Thoracic aorta (tissue), 2 donors: ENCODE data around the gene NANOS3. TPM values are rescaled to one million over a fixed set of nuclear protein-coding genes. Genes with fewer than 3 reads are reported as not detected.
"Not testable (repeated sequence)": the region's sequence is repeated elsewhere in the genome, so short reads cannot be mapped to it uniquely, and the experiment has no call there.

Experiments used
- ATAC-seq: fragments of 150-250 bp; one replicate; pipeline ENCODE4 v1.8.0; 2017; ENCODE audit warnings: low read depth; ENCODE audit not compliant: insufficient number of reproducible peaks, low FRiP score
- DNase-seq: peaks from one replicate; pipeline ENCODE4 v3.0.0-alpha.2; 2020; ENCODE audit warnings: low spot score
- H3K27ac ChIP-seq, 2 donors: fragments of 200-600 bp; sonication (generic); 1 replicate in 1 of 2; 2 replicates in 1 of 2; pipeline ENCODE4 v1.5.1; 2016; ENCODE audit warnings: mild to moderate bottlenecking in 2 of 2, moderate library complexity in 2 of 2
- H3K27me3 ChIP-seq: fragments of 200-600 bp; sonication (generic); replicated peaks from 2 replicates; pipeline ENCODE4 v1.6.0; 2016; ENCODE audit warnings: mild to moderate bottlenecking; ENCODE audit not compliant: insufficient read depth
- H3K36me3 ChIP-seq: fragments of 200-600 bp; sonication (generic); one replicate; pipeline ENCODE4 v1.5.1; 2016
- H3K4me1 ChIP-seq, 2 donors: fragments of 200-600 bp; sonication (generic); 1 replicate in 1 of 2; 2 replicates in 1 of 2; pipeline versions ENCODE4 v1.5.1 to v1.6.0; 2016; ENCODE audit warnings: low read depth in 2 of 2, mild to moderate bottlenecking in 1 of 2; ENCODE audit not compliant: control insufficient read depth in 1 of 2
- H3K4me3 ChIP-seq: fragments of 200-600 bp; sonication (generic); 2 replicates; pipeline ENCODE4 v1.5.1; 2016; ENCODE audit warnings: mild to moderate bottlenecking
- H3K9me3 ChIP-seq: fragments of 200-600 bp; sonication (generic); 2 replicates; pipeline ENCODE4 v1.5.1; 2016
- CTCF ChIP-seq: fragments of 200-600 bp; sonication (generic); IDR thresholded peaks from one replicate; pipeline ENCODE4 v1.5.1; 2019; ENCODE audit warnings: antibody characterized with exemption
- total RNA-seq, 2 donors: library from RNA; depleted of rRNA; stranded (reverse); fragments of >200 nt; gene quantifications; one replicate each; pipeline versions ENCODE4 v1.1.0 to v1.2.3, GENCODE V29; 2016

NANOS3 gene
- total RNA-seq, 2 donors from 2014 or later, result not detected

DNA sequence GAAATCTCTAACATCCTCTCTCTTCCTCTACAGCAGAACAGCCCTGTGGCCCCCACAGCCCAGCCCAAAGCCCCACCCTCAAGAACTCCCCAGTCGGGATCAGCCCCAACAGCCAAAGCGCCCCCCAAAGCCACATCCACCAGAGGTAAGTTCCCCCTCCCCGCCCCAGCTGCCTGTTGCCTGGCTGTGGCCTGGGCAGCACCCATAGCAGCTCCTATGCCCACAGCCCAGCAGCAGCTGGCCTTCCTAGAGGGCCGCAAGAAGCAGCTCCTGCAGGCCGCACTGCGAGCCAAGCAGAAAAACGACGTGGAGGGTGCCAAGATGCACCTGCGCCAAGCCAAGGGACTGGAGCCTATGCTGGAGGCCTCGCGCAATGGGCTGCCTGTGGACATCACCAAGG is 43.6 kb downstream of the NANOS3 start:
- H3K27ac ChIP-seq, result no peak overlapping the region
- no peak overlapping the region for H3K4me3 ChIP-seq
- no peaks in the 10 kb centered on the region for H3K4me1 ChIP-seq
- DNase-seq (no peak), ATAC-seq (no peak)
- no peaks in the 10 kb centered on the region for H3K9me3 ChIP-seq
- no peak for TF ChIP-seq CTCF
- H3K27me3 ChIP-seq, result no peaks in the 10 kb centered on the region
- H3K36me3 ChIP-seq, result peaks cover 56% of the 10 kb centered on the region

DNA sequence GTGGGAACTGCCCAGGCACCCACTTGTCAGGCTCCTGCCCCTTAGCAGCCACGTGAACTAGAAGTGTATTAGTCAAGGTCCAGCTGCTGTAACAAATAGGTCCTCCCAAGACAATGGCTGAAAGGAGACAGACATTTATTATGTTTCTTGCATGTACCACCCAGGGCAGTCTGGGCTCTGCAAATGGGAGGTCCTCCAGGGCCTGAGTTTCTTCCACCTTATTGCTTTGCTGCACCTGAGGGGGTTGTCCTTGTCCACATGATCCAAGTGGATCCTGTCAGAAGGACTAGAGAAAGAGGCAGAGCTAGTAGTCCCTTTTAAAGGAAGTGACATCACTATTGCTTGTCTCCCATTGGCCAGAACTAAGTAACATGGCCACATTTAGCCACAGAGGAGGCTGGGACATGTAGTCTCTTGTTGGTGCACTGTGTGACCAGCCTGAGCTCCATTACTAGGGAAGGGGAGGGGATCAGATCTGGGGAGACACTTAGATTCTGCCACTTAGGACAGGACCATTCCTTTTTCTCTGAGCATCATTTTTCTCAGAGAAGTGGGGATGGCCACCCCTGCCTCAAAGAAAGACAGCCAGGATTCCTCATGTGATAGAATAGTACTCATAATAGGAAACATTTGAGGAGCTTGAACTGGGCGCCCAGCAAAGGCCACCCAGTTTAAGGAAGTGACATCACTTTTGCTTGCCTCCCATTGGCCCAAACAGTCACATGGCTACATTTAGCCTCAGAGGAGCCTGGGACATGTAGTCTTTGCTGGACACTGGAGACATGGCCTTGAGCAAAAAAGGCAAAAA is 44.2 kb downstream of the NANOS3 start:
- ATAC-seq (no peak), DNase-seq (no peak)
- no peak for TF ChIP-seq CTCF

GRCh38 chr19:13922118-13922517 is 45.2 kb downstream of the NANOS3 start:
- not testable (repeated sequence) for DNase-seq, H3K27ac ChIP-seq, H3K4me3 ChIP-seq, ATAC-seq, H3K27me3 ChIP-seq, H3K9me3 ChIP-seq, H3K4me1 ChIP-seq
- H3K36me3 ChIP-seq, result peaks cover 50% of the 10 kb centered on the region

More for the DNA sequence above, 44.2 kb downstream of the NANOS3 start:
- H3K4me3 ChIP-seq, result no peak overlapping the region
- no peak overlapping the region for H3K27ac ChIP-seq
- no peaks in the 10 kb centered on the region for H3K9me3 ChIP-seq
- no peaks in the 10 kb centered on the region for H3K27me3 ChIP-seq
- H3K36me3 ChIP-seq, result peaks cover 50% of the 10 kb centered on the region
- no peaks in the 10 kb centered on the region for H3K4me1 ChIP-seq

GRCh38 chr19:13923194-13923987 is 46.5 kb downstream of the NANOS3 start:
- Histone ChIP-seq H3K9me3 (no peaks in the 10 kb centered on the region), H3K4me3 (no peak overlapping the region), H3K36me3 (peaks cover 46% of the 10 kb centered on the region), H3K4me1 (no peaks in the 10 kb centered on the region), H3K27ac (no peak overlapping the region), H3K27me3 (no peaks in the 10 kb centered on the region)
- ATAC-seq, result no peak
- no peak for DNase-seq
- TF ChIP-seq CTCF, result no peak

DNA sequence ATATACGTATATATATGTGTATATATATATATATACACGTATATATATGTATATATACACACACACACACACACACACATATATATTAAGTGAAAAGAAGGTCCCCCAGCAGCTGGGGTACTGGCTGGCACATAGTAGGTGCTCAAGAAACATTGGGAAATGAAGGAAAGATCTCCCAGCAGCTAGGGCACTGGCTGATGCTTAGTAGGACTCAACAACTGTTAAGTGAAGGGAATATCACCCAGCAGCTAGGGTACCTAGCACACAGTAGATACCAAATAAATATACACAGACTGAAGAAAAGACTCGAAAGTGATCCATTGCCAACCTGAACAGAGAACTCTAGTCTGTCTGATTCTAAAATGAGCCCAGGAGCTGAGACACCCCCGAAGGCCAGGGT is 49.1 kb downstream of the NANOS3 start:
- TF ChIP-seq CTCF, result no peak
- Histone ChIP-seq H3K4me1 (no peaks in the 10 kb centered on the region), H3K27me3 (no peaks in the 10 kb centered on the region), H3K27ac (no peak overlapping the region), H3K4me3 (no peak overlapping the region), H3K9me3 (no peaks in the 10 kb centered on the region), H3K36me3 (peaks cover 34% of the 10 kb centered on the region)
- DNase-seq (no peak), ATAC-seq (no peak)
